Gastroesophageal sphincter (tissue), 4 donors: ENCODE measurements around the gene STARD3. TPM values are rescaled to one million over a fixed set of nuclear protein-coding genes. Genes with fewer than 3 reads are reported as not detected.

Experiments used
- ATAC-seq: fragments of 150-250 bp; one replicate; pipeline ENCODE4 v1.9.1; 2016; ENCODE audit warnings: mild to moderate bottlenecking, moderate library complexity
- H3K27ac ChIP-seq, 4 donors: fragments of 200-600 bp; sonication (generic) in 3 of 4; 1 replicate in 3 of 4; 2 replicates in 1 of 4; pipeline ENCODE4 v1.5.1; 2016 to 2019
- H3K27me3 ChIP-seq: fragments of 200-600 bp; sonication (generic); one replicate; pipeline ENCODE4 v1.5.1; 2019
- H3K36me3 ChIP-seq, 2 donors: fragments of 200-600 bp; sonication (generic); one replicate each; pipeline ENCODE4 v1.5.1; 2019; ENCODE audit warnings: control low read depth in 1 of 2
- H3K4me1 ChIP-seq, 3 donors: fragments of 200-600 bp; sonication (generic); 1 replicate in 2 of 3; 2 replicates in 1 of 3; pipeline ENCODE4 v1.5.1; 2016 to 2019; ENCODE audit warnings: control low read depth in 2 of 3
- H3K4me3 ChIP-seq, 2 donors: fragments of 200-600 bp; sonication (generic); one replicate each; pipeline ENCODE4 v1.5.1; 2019; ENCODE audit warnings: mild to moderate bottlenecking in 1 of 2, moderate library complexity in 1 of 2
- H3K9me3 ChIP-seq, 3 donors: fragments of 200-600 bp; sonication (generic); one replicate each; pipeline ENCODE4 v1.5.1; 2017 to 2019; ENCODE audit warnings: control low read depth in 2 of 3
- CTCF ChIP-seq, 4 experiments: fragments of 200-600 bp in 2 of 4; fragments of 450-650 bp in 2 of 4; sonication (generic) in 1 of 4; IDR thresholded peaks; one replicate each; pipeline ENCODE4 v1.5.1; 2017 to 2019; ENCODE audit warnings: antibody characterized with exemption in 4 of 4, mild to moderate bottlenecking in 2 of 4, moderate library complexity in 2 of 4
- EP300 ChIP-seq: sonication (generic); formaldehyde crosslinking; IDR thresholded peaks from one replicate; pipeline ENCODE4 v1.6.1; 2017; ENCODE audit warnings: antibody characterized with exemption, mild to moderate bottlenecking
- POLR2A ChIP-seq, 2 donors: fragments of 450-650 bp; IDR thresholded peaks; one replicate each; pipeline ENCODE4 v1.6.1; 2017; ENCODE audit warnings: antibody characterized with exemption in 2 of 2, mild to moderate bottlenecking in 2 of 2, moderate library complexity in 1 of 2
- POLR2AphosphoS5 ChIP-seq: sonication (generic); formaldehyde crosslinking; IDR thresholded peaks from one replicate; pipeline ENCODE4 v1.6.1; 2017; ENCODE audit warnings: antibody characterized with exemption
- WGBS, 2 donors: methylation state at CpG; one replicate each; pipeline ENCODE4 v1.1.5; 2018; ENCODE audit warnings: low coverage in 1 of 2; 5-methylcytosine and 5-hydroxymethylcytosine counted together
- total RNA-seq, 4 donors: library from RNA; depleted of rRNA; stranded (reverse); fragments of >200 nt; gene quantifications; one replicate each; pipeline ENCODE4 v1.1.0, GENCODE V29; 2016

The STARD3 gene
- total RNA-seq, 4 donors from 2014 or later: 24.5 to 41.4 (median 27.5) TPM

GRCh38 chr17:39600997-39601597 is 35.8 kb upstream of the STARD3 start:
- TF ChIP-seq POLR2AphosphoS5: no peak
- no peak for TF ChIP-seq CTCF (IDR thresholded peaks at IDR 0.05)
- no peak for TF ChIP-seq POLR2A (IDR thresholded peaks at IDR 0.05)
- no peak for TF ChIP-seq EP300
- Histone ChIP-seq H3K9me3 (no peaks in the 10 kb centered on the region), H3K27me3 (peaks cover 100% of the 10 kb centered on the region), H3K36me3 (no peaks in the 10 kb centered on the region), H3K27ac (no peak overlapping the region), H3K4me1 (peaks cover 0 to 61% (median 18%) of the 10 kb centered on the region in 3 donors), H3K4me3 (no peak overlapping the region)
- WGBS, 2 donors: 0 to 11% methylated on average over 1 to 4 of the region's 21 CpGs
- no peak for ATAC-seq

GRCh38 chr17:39601758-39602532 is 35.0 kb upstream of the STARD3 start:
- Histone ChIP-seq H3K4me1 (peaks cover 0 to 63% (median 27%) of the 10 kb centered on the region in 3 donors), H3K36me3 (no peaks in the 10 kb centered on the region), H3K27ac (no peak overlapping the region), H3K9me3 (no peaks in the 10 kb centered on the region), H3K4me3 (no peak overlapping the region), H3K27me3 (peaks cover 100% of the 10 kb centered on the region)
- TF ChIP-seq POLR2A (IDR thresholded peaks at IDR 0.05) (no peak), EP300 (no peak), CTCF (IDR thresholded peaks at IDR 0.05) (no peak), POLR2AphosphoS5 (no peak)
- ATAC-seq: no peak
- WGBS, 2 donors: 36 to 37% methylated on average over 7 to 12 of the region's 12 CpGs

- ATAC-seq: no peak
- WGBS, 2 donors: 22 to 33% methylated on average over 4 of the region's 4 CpGs
- peaks cover 0 to 63% (median 31%) of the 10 kb centered on the region in 3 donors for H3K4me1 ChIP-seq
Measured at GRCh38 chr17:39602533-39603303, 34.2 kb upstream of the STARD3 start.

GRCh38 chr17:39603304-39604016 is 33.5 kb upstream of the STARD3 start:
- Histone ChIP-seq H3K27ac (no peak overlapping the region), H3K36me3 (no peaks in the 10 kb centered on the region), H3K4me1 (peaks cover 0 to 62% (median 31%) of the 10 kb centered on the region in 3 donors), H3K9me3 (no peaks in the 10 kb centered on the region), H3K27me3 (peaks cover 100% of the 10 kb centered on the region), H3K4me3 (no peak overlapping the region)
- 5 to 7% methylated on average over 12 to 13 of the region's 14 CpGs for WGBS, 2 donors
- TF ChIP-seq EP300 (no peak), POLR2AphosphoS5 (no peak), POLR2A (IDR thresholded peaks at IDR 0.05) (no peak), CTCF (IDR thresholded peaks at IDR 0.05) (no peak)
- no peak for ATAC-seq

More at GRCh38 chr17:39602533-39603303, 34.2 kb upstream of the STARD3 start:
- no peak for TF ChIP-seq CTCF (IDR thresholded peaks at IDR 0.05)
- TF ChIP-seq POLR2A (IDR thresholded peaks at IDR 0.05): no peak
- TF ChIP-seq EP300: no peak
- TF ChIP-seq POLR2AphosphoS5: no peak
- Histone ChIP-seq H3K9me3 (no peaks in the 10 kb centered on the region), H3K4me3 (no peak overlapping the region), H3K27ac (no peak overlapping the region), H3K36me3 (no peaks in the 10 kb centered on the region), H3K27me3 (peaks cover 100% of the 10 kb centered on the region)
